ENCODE measurements around the gene COX5B.
"Not testable (repeated sequence)": the region's sequence is repeated elsewhere in the genome, so short reads cannot be mapped to it uniquely, and the experiment has no call there.

GRCh38 chr2:97596180-97596579 lies 49.7 kb upstream of the COX5B start:
- not testable (repeated sequence) for TF ChIP-seq POLR2AphosphoS5, EP300, CTCF (IDR thresholded peaks at IDR 0.05)
